K562 (cell line): ENCODE data around the gene GON4L. TPM values are rescaled to one million over a fixed set of nuclear protein-coding genes. Genes with fewer than 3 reads are reported as not detected.
"Not testable (repeated sequence)": the region's sequence is repeated elsewhere in the genome, so short reads cannot be mapped to it uniquely, and the experiment has no call there.

Source experiments
- ATAC-seq: fragments of 200-7000 bp; cut with Tn5 transposase; 3 replicates; pipeline ENCODE4 v1.9.1; 2020; ENCODE audit warnings: moderate library complexity
- BruUV-seq: library from RNA; stranded (reverse); fragments of 400-500 nt; replicated peaks from 2 replicates; lab custom pipeline; 2021; lab: Mats Ljungman, UMichigan
- CTCF ChIA-PET: fragments of 300-600 bp; formaldehyde crosslinking; extraction: SDS; loops from one replicate; lab custom pipeline; 2021; ENCODE audit warnings: low intra/inter-chr PET ratio; lab: Yijun Ruan, JAX
- POLR2A ChIA-PET: fragments of 300-600, 350-650 bp; sonication (Branson Sonifier 250); formaldehyde crosslinking; extraction: SDS; loops from one replicate; lab custom pipeline; 2021; ENCODE audit warnings: antibody characterized with exemption, inconsistent platforms; lab: Yijun Ruan, JAX
- DNase-seq, 4 experiments: peaks; one replicate each; pipeline versions ENCODE4 v3.0.0 to v3.0.0-alpha.2; 2011 to 2018; ENCODE audit warnings: low spot score in 3 of 4, mixed read lengths in 3 of 4; ENCODE audit errors: extremely low read depth in 1 of 4
- FAIRE-seq: peaks from 2 replicates; lab custom pipeline; 2011; peaks lifted over from hg19 to GRCh38; lab: Jason Lieb, UNC
- H2AFZ ChIP-seq: 2 replicates; pipeline ENCODE4 v1.6.0; 2011; ENCODE audit warnings: low read depth, low read length, control low read depth, inconsistent platforms
- H3K27ac ChIP-seq: fragments of 200-600 bp; 3 replicates; pipeline ENCODE4 v1.8.0; 2011; ENCODE audit warnings: low read depth, mild to moderate bottlenecking, control low read depth, inconsistent platforms, low read length, moderate library complexity, mixed read lengths; ENCODE audit errors: extremely low read depth
- H3K27me3 ChIP-seq, 2 experiments: fragments of 300-600 bp in 1 of 2; 2 replicates in 1 of 2; 3 replicates in 1 of 2; pipeline versions ENCODE4 v1.6.0 to v1.8.0; 2011; ENCODE audit warnings: inconsistent platforms in 2 of 2, low read length in 2 of 2, mild to moderate bottlenecking in 1 of 2, mixed read lengths in 1 of 2, moderate library complexity in 1 of 2; ENCODE audit not compliant: control insufficient read depth in 2 of 2, insufficient read depth in 2 of 2
- H3K36me3 ChIP-seq: fragments of 300-600 bp; 3 replicates; pipeline ENCODE4 v1.8.0; 2011; ENCODE audit warnings: mild to moderate bottlenecking, low read length, inconsistent platforms; ENCODE audit not compliant: control insufficient read depth, insufficient read depth
- H3K4me1 ChIP-seq, 2 experiments: fragments of 200-600 bp in 1 of 2; replicated peaks in 1 of 2; 2 replicates in 1 of 2; 3 replicates in 1 of 2; pipeline versions ENCODE4 v1.5.1 to v1.8.0; 2011; ENCODE audit warnings: inconsistent platforms in 2 of 2, low read length in 2 of 2, mild to moderate bottlenecking in 1 of 2, mixed read lengths in 1 of 2, moderate library complexity in 1 of 2; ENCODE audit not compliant: control insufficient read depth in 2 of 2, insufficient read depth in 2 of 2
- H3K4me2 ChIP-seq: 2 replicates; pipeline ENCODE4 v1.6.1; 2011; ENCODE audit warnings: low read length, control low read depth, inconsistent platforms, mixed read lengths; ENCODE audit not compliant: insufficient read depth
- H3K4me3 ChIP-seq: fragments of 200-600 bp; sonication (generic), shearing (Covaris generic); 2 replicates; pipeline ENCODE4 v1.5.1; 2016; ENCODE audit warnings: control low read depth, inconsistent platforms
- H3K79me2 ChIP-seq: fragments of 200-600 bp; 3 replicates; pipeline ENCODE4 v1.8.0; 2011; ENCODE audit warnings: low read length, inconsistent platforms; ENCODE audit not compliant: control insufficient read depth, insufficient read depth
- H3K9ac ChIP-seq, 2 experiments: 2 replicates each; pipeline versions ENCODE4 v1.6.0 to v1.6.1; 2011; ENCODE audit warnings: low read depth in 2 of 2, low read length in 2 of 2, control low read depth in 1 of 2, inconsistent platforms in 1 of 2, mild to moderate bottlenecking in 1 of 2, mixed read lengths in 1 of 2; ENCODE audit not compliant: insufficient read depth in 1 of 2
- H3K9me1 ChIP-seq: one replicate; pipeline ENCODE4 v1.6.0; 2011; ENCODE audit warnings: inconsistent platforms, mild to moderate bottlenecking, low read length, moderate library complexity; ENCODE audit not compliant: control insufficient read depth, insufficient read depth
- H3K9me3 ChIP-seq: replicated peaks from 2 replicates; pipeline ENCODE4 v1.5.1; 2011; ENCODE audit warnings: low read depth, low read length, inconsistent platforms; ENCODE audit not compliant: control insufficient read depth, insufficient read depth
- H4K20me1 ChIP-seq: replicated peaks from 2 replicates; pipeline ENCODE4 v1.6.1; 2011; ENCODE audit warnings: low read length, inconsistent platforms, mixed read lengths; ENCODE audit not compliant: control insufficient read depth, insufficient read depth
- ATF3 ChIP-seq, 2 experiments: fragments of 450-650 bp in 1 of 2; sonication (generic) in 1 of 2; formaldehyde crosslinking in 1 of 2; IDR thresholded peaks in 1 of 2; conservative IDR thresholded peaks in 1 of 2; 2 replicates each; pipeline versions ENCODE4 v1.6.1 to v1.8.1; 2016 to 2023; ENCODE audit warnings: mild to moderate bottlenecking in 2 of 2, moderate library complexity in 2 of 2, inconsistent platforms in 1 of 2, missing genetic modification reagents in 1 of 2
- EP400 ChIP-seq: fragments of 450-650 bp; IDR thresholded peaks from 2 replicates; pipeline ENCODE4 v1.6.1; 2017; ENCODE audit warnings: antibody characterized with exemption, mild to moderate bottlenecking, moderate library complexity
- FOXK2 ChIP-seq, 2 experiments: fragments of 450-650 bp; IDR thresholded peaks in 1 of 2; conservative IDR thresholded peaks in 1 of 2; 2 replicates each; pipeline ENCODE4 v1.6.1; 2016; ENCODE audit warnings: low read depth in 2 of 2, mild to moderate bottlenecking in 1 of 2
- HDAC1 ChIP-seq, 2 experiments: fragments of 450-650 bp; IDR thresholded peaks; 2 replicates each; pipeline ENCODE4 v1.6.1; 2016 to 2017; ENCODE audit warnings: inconsistent platforms in 1 of 2, mild to moderate bottlenecking in 1 of 2, moderate library complexity in 1 of 2
- KLF1 ChIP-seq: fragments of 450-650 bp; IDR thresholded peaks from 2 replicates; pipeline ENCODE4 v1.6.1; 2016; ENCODE audit warnings: missing genetic modification characterization, missing compliant biosample characterization
- POLR2B ChIP-seq: fragments of 450-650 bp; IDR thresholded peaks from 2 replicates; pipeline ENCODE4 v1.6.1; 2018; ENCODE audit warnings: low read depth; ENCODE audit not compliant: partially characterized antibody
- PRDM10 ChIP-seq: fragments of 450-650 bp; IDR thresholded peaks from 2 replicates; pipeline ENCODE4 v1.6.1; 2018; ENCODE audit not compliant: partially characterized antibody
- SOX6 ChIP-seq: fragments of 450-650 bp; IDR thresholded peaks from 2 replicates; pipeline ENCODE4 v1.6.1; 2014; ENCODE audit warnings: mild to moderate bottlenecking
- SUPT5H ChIP-seq: fragments of 450-650 bp; IDR thresholded peaks from 2 replicates; pipeline ENCODE4 v1.6.1; 2016
- ZNF316 ChIP-seq: fragments of 450-650 bp; IDR thresholded peaks from 2 replicates; pipeline ENCODE4 v1.6.1; 2016
- WGBS: fragments of 100-300 bp; shearing (Covaris generic); methylation state at CpG from one replicate; pipeline ENCODE4 v1.1.6; 2016; ENCODE audit warnings: low coverage, mixed read lengths; ENCODE audit not compliant: insufficient coverage; ENCODE audit errors: missing lambda C conversion rate; 5-methylcytosine and 5-hydroxymethylcytosine counted together
- in situ Hi-C: fragments of 300-500 bp; cut with MboI; formaldehyde crosslinking; loops from 4 replicates; pipeline ENCODE4 v1.15.0; 2018; ENCODE audit warnings: inconsistent platforms, mixed read lengths
- intact Hi-C: fragments of 100-400 bp; cut with micrococcal nuclease; formaldehyde crosslinking; loops from 2 replicates; pipeline ENCODE4 v1.14.2; 2022
- polyA plus RNA-seq, 8 experiments: library from polyadenylated mRNA; depleted of rRNA in 4 of 8; stranded (reverse) in 5 of 8; unstranded in 3 of 8; fragments of >200 nt; fragmentation: Nextera tagmentation in 2 of 8; fragmentation: Illumina TruSeq in 1 of 8; extraction: Ambion mirVana in 2 of 8; extraction: Trizol in 1 of 8; gene quantifications; 2 replicates each; pipeline versions ENCODE4 v1.2.1 to v1.2.3, GENCODE V29; 2011 to 2014; ENCODE audit warnings: inconsistent platforms in 1 of 8, missing spikeins in 1 of 8
- total RNA-seq, 7 experiments: library from RNA; depleted of rRNA in 6 of 7; stranded (reverse); fragments of >200 nt in 6 of 7; fragmentation: Illumina TruSeq in 2 of 7; extraction: Trizol in 2 of 7; gene quantifications; 2 replicates each; pipeline versions ENCODE4 v1.2.1 to v1.2.3, GENCODE V29; 2011 to 2021; ENCODE audit warnings: low replicate concordance in 1 of 7
- TF ChIP-seq, protein P1 (sequence below): fragments of 450-650 bp; IDR thresholded peaks from 2 replicates; pipeline ENCODE4 v1.6.1; 2017; ENCODE audit warnings: antibody characterized with exemption, mild to moderate bottlenecking

The GON4L gene
- total and polyA plus RNA-seq, 9 of the 15 experiments (the other 6 are each of a cell fraction or from before 2014, with no cell fraction given): 20.2 to 47.4 (median 33.6) TPM

DNA sequence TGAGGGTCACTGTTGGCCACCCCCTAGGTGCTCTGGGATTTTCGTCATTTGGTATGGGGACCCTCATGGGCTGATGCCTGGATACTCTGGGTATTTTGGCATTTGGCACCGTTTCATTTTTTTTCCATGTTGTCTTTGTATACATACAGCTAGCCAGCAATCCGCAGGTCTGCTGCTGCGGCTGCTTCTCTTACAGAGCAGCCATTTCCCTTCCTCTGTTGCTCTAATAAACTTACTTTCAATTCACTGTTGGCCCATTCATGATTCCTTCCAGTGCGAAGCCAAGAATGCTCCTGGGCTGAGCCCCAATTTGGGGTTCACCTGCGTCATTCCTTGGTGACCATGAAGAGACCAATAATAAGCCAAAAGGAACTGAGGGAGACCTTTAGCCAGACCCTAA, 21.5 kb downstream of the GON4L start (continued):
- TF ChIP-seq, protein P1, sequence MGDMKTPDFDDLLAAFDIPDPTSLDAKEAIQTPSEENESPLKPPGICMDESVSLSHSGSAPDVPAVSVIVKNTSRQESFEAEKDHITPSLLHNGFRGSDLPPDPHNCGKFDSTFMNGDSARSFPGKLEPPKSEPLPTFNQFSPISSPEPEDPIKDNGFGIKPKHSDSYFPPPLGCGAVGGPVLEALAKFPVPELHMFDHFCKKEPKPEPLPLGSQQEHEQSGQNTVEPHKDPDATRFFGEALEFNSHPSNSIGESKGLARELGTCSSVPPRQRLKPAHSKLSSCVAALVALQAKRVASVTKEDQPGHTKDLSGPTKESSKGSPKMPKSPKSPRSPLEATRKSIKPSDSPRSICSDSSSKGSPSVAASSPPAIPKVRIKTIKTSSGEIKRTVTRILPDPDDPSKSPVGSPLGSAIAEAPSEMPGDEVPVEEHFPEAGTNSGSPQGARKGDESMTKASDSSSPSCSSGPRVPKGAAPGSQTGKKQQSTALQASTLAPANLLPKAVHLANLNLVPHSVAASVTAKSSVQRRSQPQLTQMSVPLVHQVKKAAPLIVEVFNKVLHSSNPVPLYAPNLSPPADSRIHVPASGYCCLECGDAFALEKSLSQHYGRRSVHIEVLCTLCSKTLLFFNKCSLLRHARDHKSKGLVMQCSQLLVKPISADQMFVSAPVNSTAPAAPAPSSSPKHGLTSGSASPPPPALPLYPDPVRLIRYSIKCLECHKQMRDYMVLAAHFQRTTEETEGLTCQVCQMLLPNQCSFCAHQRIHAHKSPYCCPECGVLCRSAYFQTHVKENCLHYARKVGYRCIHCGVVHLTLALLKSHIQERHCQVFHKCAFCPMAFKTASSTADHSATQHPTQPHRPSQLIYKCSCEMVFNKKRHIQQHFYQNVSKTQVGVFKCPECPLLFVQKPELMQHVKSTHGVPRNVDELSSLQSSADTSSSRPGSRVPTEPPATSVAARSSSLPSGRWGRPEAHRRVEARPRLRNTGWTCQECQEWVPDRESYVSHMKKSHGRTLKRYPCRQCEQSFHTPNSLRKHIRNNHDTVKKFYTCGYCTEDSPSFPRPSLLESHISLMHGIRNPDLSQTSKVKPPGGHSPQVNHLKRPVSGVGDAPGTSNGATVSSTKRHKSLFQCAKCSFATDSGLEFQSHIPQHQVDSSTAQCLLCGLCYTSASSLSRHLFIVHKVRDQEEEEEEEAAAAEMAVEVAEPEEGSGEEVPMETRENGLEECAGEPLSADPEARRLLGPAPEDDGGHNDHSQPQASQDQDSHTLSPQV: 0 out of 2 replicates have a peak, but pooled peaks have one; percentile 28
- TF ChIP-seq, all 486 proteins: peak for 7

GRCh38 chr1:155834927-155835399, 22.1 kb downstream of the GON4L start:
- intact Hi-C loops: loop anchor here (1.0 to 5.0 kb wide), 2 partner anchors 24 to 77 kb away; partner anchors contain the start of genes RIT1 and SYT11
- ATAC-seq: peak; percentile 54
- TF ChIP-seq KLF1: peak; percentile 12
- TF ChIP-seq PRDM10: peak; percentile 64
- TF ChIP-seq ZNF316: peak; percentile 14; the same call in 1 of the 2 replicates
- peak; percentile 28; the same call in 1 of the 2 replicates for TF ChIP-seq SUPT5H
- TF ChIP-seq EP400: peak; percentile 89
- TF ChIP-seq SOX6: peak; percentile 89
- TF ChIP-seq POLR2B: peak; percentile 41
- TF ChIP-seq FOXK2 (conservative IDR thresholded peaks at IDR 0.05 in 1 of 2, IDR thresholded peaks at IDR 0.05 in 1 of 2; ENCODE audit: low read depth in 2 of 2): peak; percentile 49 to 51; a peak in 3 of 4 replicates
- peak in 1 of 2 experiments; percentile 73; a peak in 1 of 4 replicates for TF ChIP-seq HDAC1 (IDR thresholded peaks at IDR 0.05)
- TF ChIP-seq ATF3 (IDR thresholded peaks at IDR 0.05): 0 out of 2 replicates have a peak, but pooled peaks have one; percentile 12
- TF ChIP-seq ATF3 (CRISPR knock-in tag; conservative IDR thresholded peaks at IDR 0.05): not testable (repeated sequence)

More at GRCh38 chr1:155834927-155835399, 22.1 kb downstream of the GON4L start:
- FAIRE-seq, H3K9me1 ChIP-seq, in situ Hi-C loops, H3K9me3 ChIP-seq, CTCF ChIA-PET, DNase-seq, H2AFZ ChIP-seq, H4K20me1 ChIP-seq, H3K27me3 ChIP-seq: not testable (repeated sequence)
- peak overlapping the region; percentile 73 for H3K4me2 ChIP-seq
- H3K9ac ChIP-seq: peak overlapping the region; percentile 67 to 73; a peak in 3 of 4 replicates
- TSS peak; percentile 89 for BruUV-seq
- 0% methylated on average over 6 of the region's 9 CpGs for WGBS
- peaks cover 76% of the 10 kb centered on the region for H3K79me2 ChIP-seq
- H3K4me1 ChIP-seq: peaks cover 20 to 26% of the 10 kb centered on the region in 2 experiments
- peak overlapping the region; percentile 90 for H3K27ac ChIP-seq
- POLR2A ChIA-PET: interaction anchor here (1.0 to 2.0 kb wide), 9 partner anchors 9 to 80 kb away, joined by 3 to 10 read pairs (median 5); partner anchors contain the start of gene GON4L
- H3K4me3 ChIP-seq: peak overlapping the region; percentile 45
- peaks cover 16% of the 10 kb centered on the region for H3K36me3 ChIP-seq
